ENCODE measurements around the gene SQOR. TPM values are rescaled to one million over a fixed set of nuclear protein-coding genes. Genes with fewer than 3 reads are reported as not detected.

The SQOR gene
- total and polyA plus RNA-seq, 2 of the 4 experiments (the other 2 are of a cell fraction) = 22.1 to 40.3 TPM

DNA sequence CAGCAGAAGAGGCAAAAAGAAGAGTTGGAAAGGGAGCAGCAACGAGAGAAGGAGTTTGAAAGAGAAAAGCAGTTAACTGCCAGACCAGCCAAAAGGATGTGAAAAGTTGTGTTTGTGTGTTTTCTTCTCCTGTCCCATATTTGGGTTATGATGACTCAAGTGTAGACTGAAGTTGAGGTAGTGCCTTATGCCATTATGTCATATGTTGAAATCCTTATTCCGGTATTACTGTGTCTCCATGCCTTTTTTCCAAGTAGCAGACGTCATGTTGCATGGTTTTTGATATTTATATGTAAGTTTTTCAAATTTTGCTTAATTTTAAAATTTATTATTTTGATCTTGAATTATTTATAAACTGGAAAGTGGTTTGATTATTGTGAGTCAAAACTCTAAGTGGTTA lies 28.4 kb upstream of the SQOR start:
- TF ChIP-seq POLR2A (IDR thresholded peaks at IDR 0.05; ENCODE audit: low read depth, low read length) (no peak), MXI1 (IDR thresholded peaks at IDR 0.05; ENCODE audit: borderline replicate concordance, low read depth, low read length) (no peak), RFX5 (IDR thresholded peaks at IDR 0.05; ENCODE audit: low read depth, low read length) (no peak), USF2 (IDR thresholded peaks at IDR 0.05; ENCODE audit: low read depth, low read length) (no peak), CEBPB (IDR thresholded peaks at IDR 0.05; ENCODE audit: low read depth, low read length) (0 out of 2 replicates have a peak, but pooled peaks have one; percentile 11), BHLHE40 (IDR thresholded peaks at IDR 0.05; ENCODE audit: low read depth, low read length) (no peak), SMC3 (IDR thresholded peaks at IDR 0.05; ENCODE audit: low read depth, low read length) (no peak)
- TF ChIP-seq, protein P1, sequence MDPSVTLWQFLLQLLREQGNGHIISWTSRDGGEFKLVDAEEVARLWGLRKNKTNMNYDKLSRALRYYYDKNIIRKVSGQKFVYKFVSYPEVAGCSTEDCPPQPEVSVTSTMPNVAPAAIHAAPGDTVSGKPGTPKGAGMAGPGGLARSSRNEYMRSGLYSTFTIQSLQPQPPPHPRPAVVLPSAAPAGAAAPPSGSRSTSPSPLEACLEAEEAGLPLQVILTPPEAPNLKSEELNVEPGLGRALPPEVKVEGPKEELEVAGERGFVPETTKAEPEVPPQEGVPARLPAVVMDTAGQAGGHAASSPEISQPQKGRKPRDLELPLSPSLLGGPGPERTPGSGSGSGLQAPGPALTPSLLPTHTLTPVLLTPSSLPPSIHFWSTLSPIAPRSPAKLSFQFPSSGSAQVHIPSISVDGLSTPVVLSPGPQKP (IDR thresholded peaks at IDR 0.05; ENCODE audit: borderline replicate concordance, low read depth, low read length) = no peak
- in situ Hi-C loops (cut with MboI; ENCODE audit: low sequenced_read_pairs) (loop anchor here (25.0 kb wide), 1 partner anchor 419 kb away; the partner anchor contains the start of gene SHF), dilution Hi-C loops (cut with HindIII; ENCODE audit: low sequenced_read_pairs, unreplicated experiment) (no loop called here), intact Hi-C loops (cut with micrococcal nuclease) (no loop called here)
- H4K91ac ChIP-seq (ENCODE audit: insufficient read depth, low read depth, low read length) = no peak overlapping the region
- DNase-seq (peak; percentile 30), ATAC-seq (ENCODE audit: low read depth) (no peak)
- BruUV-seq (replicated peaks) = no TSS peak
- H3K27ac ChIP-seq (ENCODE audit: insufficient read depth, low read length) = no peak overlapping the region
- no peak overlapping the region for H3K14ac ChIP-seq (replicated peaks; ENCODE audit: low read depth, low read length)
- no peak overlapping the region for H3K4ac ChIP-seq (ENCODE audit: low read depth, low read length)
- H3K36me3 ChIP-seq (ENCODE audit: control insufficient read depth, insufficient read depth, low read length) = peaks cover 5% of the 10 kb centered on the region; the same call in 1 of the 2 replicates
- POLR2A ChIA-PET (ENCODE audit: unreplicated experiment) = no interaction called here
- H3K18ac ChIP-seq (ENCODE audit: low read depth, low read length) = no peak overlapping the region
- no peak overlapping the region for H2BK5ac ChIP-seq (ENCODE audit: low read depth, low read length, poor library complexity, severe bottlenecking)
- H4K8ac ChIP-seq (ENCODE audit: low read depth in 2 of 2, low read length in 2 of 2) = no peak overlapping the region
- no peak overlapping the region for H2BK15ac ChIP-seq (ENCODE audit: low read depth, low read length)
- H2BK20ac ChIP-seq (ENCODE audit: low read depth, low read length) = no peak overlapping the region
- peaks cover 4% of the 10 kb centered on the region; the same call in 1 of the 2 replicates for H4K20me1 ChIP-seq (ENCODE audit: insufficient read depth, low read length)
- no peak overlapping the region for H3K23ac ChIP-seq (ENCODE audit: low read depth, low read length)
- no peaks in the 10 kb centered on the region for H3K27me3 ChIP-seq (ENCODE audit: control insufficient read depth, insufficient read depth, low read length)
- no peak overlapping the region for H2AK5ac ChIP-seq (ENCODE audit: low read depth, low read length)
- H3K9me3 ChIP-seq (ENCODE audit: control insufficient read depth, insufficient read depth, low read length) = no peaks in the 10 kb centered on the region
- no peak overlapping the region for H3K56ac ChIP-seq (ENCODE audit: extremely low read depth, insufficient read depth, low read length)
- no peak overlapping the region for H3K4me3 ChIP-seq (ENCODE audit: insufficient read depth, low read depth, low read length)
- H3K79me1 ChIP-seq (ENCODE audit: low read depth in 1 of 2, low read length in 2 of 2) = peaks cover 5 to 23% of the 10 kb centered on the region in 2 experiments
- H3K4me1 ChIP-seq (ENCODE audit: control insufficient read depth, insufficient read depth, low read length) = no peaks in the 10 kb centered on the region
- H3K9ac ChIP-seq (ENCODE audit: low read depth, low read length) = no peak overlapping the region
- no peak overlapping the region for H2AFZ ChIP-seq (replicated peaks; ENCODE audit: low read length, poor library complexity)
- no CpG with 5 or more reads among the region's 3 CpGs for WGBS, 2 experiments (ENCODE audit: extremely low coverage in 2 of 2, insufficient read length in 1 of 2)
- no peak overlapping the region for H4K5ac ChIP-seq (ENCODE audit: low read depth, low read length)
- no peak overlapping the region for H3K4me2 ChIP-seq (ENCODE audit: low read depth, low read length)
- H2BK120ac ChIP-seq (ENCODE audit: low read depth, low read length) = no peak overlapping the region
- no peaks in the 10 kb centered on the region for H3K9me1 ChIP-seq (ENCODE audit: insufficient read depth, low read length)
- H2AK9ac ChIP-seq (replicated peaks; ENCODE audit: low read depth, low read length, poor library complexity) = no peak overlapping the region
- CTCF ChIA-PET = no interaction called here

All from IMR-90 (cell line).